ENCODE measurements around the gene FPGS. TPM values are rescaled to one million over a fixed set of nuclear protein-coding genes. Genes with fewer than 3 reads are reported as not detected.

Gene FPGS
- total and polyA plus RNA-seq, 4 donors, result 20.4 to 61.1 (median 42.7) TPM

DNA sequence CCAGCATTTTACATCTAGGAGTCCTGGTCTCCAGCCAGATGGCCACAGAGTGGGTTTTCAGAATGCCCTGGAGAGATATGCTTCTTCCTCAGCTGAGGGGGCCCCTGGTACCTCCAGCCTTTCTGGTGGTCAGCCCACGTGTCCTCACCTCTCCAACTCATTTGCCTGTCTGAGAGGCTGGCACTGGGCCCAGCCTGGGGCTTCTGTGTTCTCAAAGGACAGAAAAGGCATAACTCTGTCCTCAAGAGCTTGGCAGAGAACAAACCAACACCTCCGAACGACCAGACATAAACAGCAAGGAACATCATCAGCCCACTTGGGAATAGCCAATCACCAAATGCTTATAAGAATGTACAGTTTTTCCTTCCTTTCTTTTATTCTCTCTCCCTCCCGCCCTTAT, 34.7 kb downstream of the FPGS start:
- Histone ChIP-seq H3K4me3 (ENCODE audit: low read depth in 1 of 3, low read length in 3 of 3) (no peak overlapping the region), H3K27me3 (ENCODE audit: control insufficient read depth in 4 of 4, insufficient read depth in 4 of 4, low read length in 3 of 4) (no peaks in the 10 kb centered on the region), H3K27ac (ENCODE audit: low read depth in 1 of 2, low read length in 2 of 2) (peak overlapping the region in 1 of 2 donors; percentile 91), H3K9me3 (ENCODE audit: control insufficient read depth in 4 of 4, low read length in 3 of 4) (no peaks in the 10 kb centered on the region), H3K4me1 (ENCODE audit: control insufficient read depth in 4 of 4, insufficient read depth in 4 of 4, low read length in 3 of 4) (peaks cover 13 to 23% (median 15%) of the 10 kb centered on the region in 4 donors), H3K9ac (ENCODE audit: low read depth in 1 of 2, low read length in 2 of 2) (no peak overlapping the region), H3K36me3 (ENCODE audit: control insufficient read depth in 4 of 4, insufficient read depth in 3 of 4, low read depth in 1 of 4, low read length in 3 of 4) (no peaks in the 10 kb centered on the region)
- TF ChIP-seq HNF4G (IDR thresholded peaks at IDR 0.05), result no peak
- no peak for TF ChIP-seq RXRA (IDR thresholded peaks at IDR 0.05)
- TF ChIP-seq FOXA1 (IDR thresholded peaks at IDR 0.05), result no peak
- no peak for TF ChIP-seq TAF1 (conservative IDR thresholded peaks at IDR 0.05)
- TF ChIP-seq SP1 (IDR thresholded peaks at IDR 0.05), result no peak
- TF ChIP-seq, protein P1, sequence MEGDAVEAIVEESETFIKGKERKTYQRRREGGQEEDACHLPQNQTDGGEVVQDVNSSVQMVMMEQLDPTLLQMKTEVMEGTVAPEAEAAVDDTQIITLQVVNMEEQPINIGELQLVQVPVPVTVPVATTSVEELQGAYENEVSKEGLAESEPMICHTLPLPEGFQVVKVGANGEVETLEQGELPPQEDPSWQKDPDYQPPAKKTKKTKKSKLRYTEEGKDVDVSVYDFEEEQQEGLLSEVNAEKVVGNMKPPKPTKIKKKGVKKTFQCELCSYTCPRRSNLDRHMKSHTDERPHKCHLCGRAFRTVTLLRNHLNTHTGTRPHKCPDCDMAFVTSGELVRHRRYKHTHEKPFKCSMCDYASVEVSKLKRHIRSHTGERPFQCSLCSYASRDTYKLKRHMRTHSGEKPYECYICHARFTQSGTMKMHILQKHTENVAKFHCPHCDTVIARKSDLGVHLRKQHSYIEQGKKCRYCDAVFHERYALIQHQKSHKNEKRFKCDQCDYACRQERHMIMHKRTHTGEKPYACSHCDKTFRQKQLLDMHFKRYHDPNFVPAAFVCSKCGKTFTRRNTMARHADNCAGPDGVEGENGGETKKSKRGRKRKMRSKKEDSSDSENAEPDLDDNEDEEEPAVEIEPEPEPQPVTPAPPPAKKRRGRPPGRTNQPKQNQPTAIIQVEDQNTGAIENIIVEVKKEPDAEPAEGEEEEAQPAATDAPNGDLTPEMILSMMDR (IDR thresholded peaks at IDR 0.05; ENCODE audit: low read depth, low read length, missing input control), result no peak
- no peak for TF ChIP-seq EGR1 (IDR thresholded peaks at IDR 0.05; ENCODE audit: low read depth in 2 of 2)
- TF ChIP-seq JUND (IDR thresholded peaks at IDR 0.05), result no peak
- no peak for TF ChIP-seq HNF4A (conservative IDR thresholded peaks at IDR 0.05)
- TF ChIP-seq RAD21 (IDR thresholded peaks at IDR 0.05), result no peak
- TF ChIP-seq, protein P2, sequence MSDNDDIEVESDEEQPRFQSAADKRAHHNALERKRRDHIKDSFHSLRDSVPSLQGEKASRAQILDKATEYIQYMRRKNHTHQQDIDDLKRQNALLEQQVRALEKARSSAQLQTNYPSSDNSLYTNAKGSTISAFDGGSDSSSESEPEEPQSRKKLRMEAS (IDR thresholded peaks at IDR 0.05), result no peak
- WGBS, result 76% methylated on average over 4 of the region's 4 CpGs
- no peak for DNase-seq (ENCODE audit: low spot score)

DNA sequence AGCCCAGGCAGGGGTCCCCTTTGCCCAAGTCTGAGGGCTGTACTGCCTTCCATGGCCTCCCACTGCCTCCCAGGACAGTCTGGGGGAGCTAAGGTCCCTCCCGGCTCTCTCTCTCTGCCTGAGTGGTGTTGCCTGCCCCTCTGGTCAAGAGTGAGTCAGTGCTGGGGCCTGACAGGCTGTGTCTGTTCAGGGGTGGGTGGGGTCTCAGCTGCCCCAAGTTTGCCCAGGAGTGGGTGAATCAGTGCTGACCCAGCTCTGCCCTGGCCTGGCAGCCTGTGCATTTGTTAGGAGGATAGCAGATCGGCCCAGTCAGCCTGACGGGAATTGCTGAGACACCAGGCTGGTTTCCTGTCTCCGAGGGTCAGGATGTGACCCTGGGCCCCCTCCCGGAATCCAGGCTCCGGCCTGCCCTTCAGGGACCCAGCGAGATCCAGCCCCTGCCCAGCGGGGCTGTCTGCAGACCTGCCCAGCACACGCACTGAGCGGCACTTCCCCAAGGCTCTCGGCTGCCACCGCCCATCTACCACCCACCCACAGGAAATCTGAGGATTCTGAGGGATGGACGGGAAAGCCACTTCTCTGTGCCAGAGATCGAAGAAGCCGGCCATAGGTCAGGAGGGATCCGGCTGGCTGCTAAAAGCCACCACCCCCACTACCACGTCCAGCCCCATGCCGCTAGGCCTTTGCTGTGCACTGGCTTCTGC, 35.8 kb downstream of the FPGS start:
- TF ChIP-seq NR2F2 (IDR thresholded peaks at IDR 0.05) (peak; percentile 98), RXRA (IDR thresholded peaks at IDR 0.05) (peak; percentile 82 to 88), HNF4G (IDR thresholded peaks at IDR 0.05) (no peak), RAD21 (IDR thresholded peaks at IDR 0.05) (peak; percentile 27 to 41), TAF1 (conservative IDR thresholded peaks at IDR 0.05) (peak; percentile 42), FOXA2 (IDR thresholded peaks at IDR 0.05) (no peak), GABPA (IDR thresholded peaks at IDR 0.05 in 1 of 2, conservative IDR thresholded peaks at IDR 0.05 in 1 of 2) (peak in 1 of 2 donors; percentile 61), YY1 (IDR thresholded peaks at IDR 0.05) (peak; percentile 92), JUND (IDR thresholded peaks at IDR 0.05) (peak in 1 of 2 donors; percentile 31), SP1 (IDR thresholded peaks at IDR 0.05) (peak; percentile 93), HNF4A (conservative IDR thresholded peaks at IDR 0.05) (peak; percentile 53 to 65), EGR1 (IDR thresholded peaks at IDR 0.05; ENCODE audit: low read depth in 2 of 2) (peak in 1 of 2 donors; percentile 43), FOXA1 (IDR thresholded peaks at IDR 0.05) (no peak)
- TF ChIP-seq, protein P1 (IDR thresholded peaks at IDR 0.05; ENCODE audit: low read depth, low read length, missing input control), result no peak
- TF ChIP-seq, protein P2 (IDR thresholded peaks at IDR 0.05), result peak; percentile 64
- TF ChIP-seq, protein P3, sequence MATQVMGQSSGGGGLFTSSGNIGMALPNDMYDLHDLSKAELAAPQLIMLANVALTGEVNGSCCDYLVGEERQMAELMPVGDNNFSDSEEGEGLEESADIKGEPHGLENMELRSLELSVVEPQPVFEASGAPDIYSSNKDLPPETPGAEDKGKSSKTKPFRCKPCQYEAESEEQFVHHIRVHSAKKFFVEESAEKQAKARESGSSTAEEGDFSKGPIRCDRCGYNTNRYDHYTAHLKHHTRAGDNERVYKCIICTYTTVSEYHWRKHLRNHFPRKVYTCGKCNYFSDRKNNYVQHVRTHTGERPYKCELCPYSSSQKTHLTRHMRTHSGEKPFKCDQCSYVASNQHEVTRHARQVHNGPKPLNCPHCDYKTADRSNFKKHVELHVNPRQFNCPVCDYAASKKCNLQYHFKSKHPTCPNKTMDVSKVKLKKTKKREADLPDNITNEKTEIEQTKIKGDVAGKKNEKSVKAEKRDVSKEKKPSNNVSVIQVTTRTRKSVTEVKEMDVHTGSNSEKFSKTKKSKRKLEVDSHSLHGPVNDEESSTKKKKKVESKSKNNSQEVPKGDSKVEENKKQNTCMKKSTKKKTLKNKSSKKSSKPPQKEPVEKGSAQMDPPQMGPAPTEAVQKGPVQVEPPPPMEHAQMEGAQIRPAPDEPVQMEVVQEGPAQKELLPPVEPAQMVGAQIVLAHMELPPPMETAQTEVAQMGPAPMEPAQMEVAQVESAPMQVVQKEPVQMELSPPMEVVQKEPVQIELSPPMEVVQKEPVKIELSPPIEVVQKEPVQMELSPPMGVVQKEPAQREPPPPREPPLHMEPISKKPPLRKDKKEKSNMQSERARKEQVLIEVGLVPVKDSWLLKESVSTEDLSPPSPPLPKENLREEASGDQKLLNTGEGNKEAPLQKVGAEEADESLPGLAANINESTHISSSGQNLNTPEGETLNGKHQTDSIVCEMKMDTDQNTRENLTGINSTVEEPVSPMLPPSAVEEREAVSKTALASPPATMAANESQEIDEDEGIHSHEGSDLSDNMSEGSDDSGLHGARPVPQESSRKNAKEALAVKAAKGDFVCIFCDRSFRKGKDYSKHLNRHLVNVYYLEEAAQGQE (IDR thresholded peaks at IDR 0.05), result peak; percentile 73
- TF ChIP-seq, protein P4, sequence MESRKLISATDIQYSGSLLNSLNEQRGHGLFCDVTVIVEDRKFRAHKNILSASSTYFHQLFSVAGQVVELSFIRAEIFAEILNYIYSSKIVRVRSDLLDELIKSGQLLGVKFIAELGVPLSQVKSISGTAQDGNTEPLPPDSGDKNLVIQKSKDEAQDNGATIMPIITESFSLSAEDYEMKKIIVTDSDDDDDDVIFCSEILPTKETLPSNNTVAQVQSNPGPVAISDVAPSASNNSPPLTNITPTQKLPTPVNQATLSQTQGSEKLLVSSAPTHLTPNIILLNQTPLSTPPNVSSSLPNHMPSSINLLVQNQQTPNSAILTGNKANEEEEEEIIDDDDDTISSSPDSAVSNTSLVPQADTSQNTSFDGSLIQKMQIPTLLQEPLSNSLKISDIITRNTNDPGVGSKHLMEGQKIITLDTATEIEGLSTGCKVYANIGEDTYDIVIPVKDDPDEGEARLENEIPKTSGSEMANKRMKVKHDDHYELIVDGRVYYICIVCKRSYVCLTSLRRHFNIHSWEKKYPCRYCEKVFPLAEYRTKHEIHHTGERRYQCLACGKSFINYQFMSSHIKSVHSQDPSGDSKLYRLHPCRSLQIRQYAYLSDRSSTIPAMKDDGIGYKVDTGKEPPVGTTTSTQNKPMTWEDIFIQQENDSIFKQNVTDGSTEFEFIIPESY (IDR thresholded peaks at IDR 0.05), result peak; percentile 28
- TF ChIP-seq, protein P5, sequence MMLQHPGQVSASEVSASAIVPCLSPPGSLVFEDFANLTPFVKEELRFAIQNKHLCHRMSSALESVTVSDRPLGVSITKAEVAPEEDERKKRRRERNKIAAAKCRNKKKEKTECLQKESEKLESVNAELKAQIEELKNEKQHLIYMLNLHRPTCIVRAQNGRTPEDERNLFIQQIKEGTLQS (IDR thresholded peaks at IDR 0.05), result no peak
- Histone ChIP-seq H3K27me3 (ENCODE audit: control insufficient read depth in 4 of 4, insufficient read depth in 4 of 4, low read length in 3 of 4) (no peaks in the 10 kb centered on the region), H3K27ac (ENCODE audit: low read depth in 1 of 2, low read length in 2 of 2) (peak overlapping the region; percentile 66 to 91), H3K4me1 (ENCODE audit: control insufficient read depth in 4 of 4, insufficient read depth in 4 of 4, low read length in 3 of 4) (peaks cover 13 to 23% (median 15%) of the 10 kb centered on the region in 4 donors), H3K9ac (ENCODE audit: low read depth in 1 of 2, low read length in 2 of 2) (peak overlapping the region in 1 of 2 donors; percentile 9), H3K9me3 (ENCODE audit: control insufficient read depth in 4 of 4, low read length in 3 of 4) (no peaks in the 10 kb centered on the region), H3K4me3 (ENCODE audit: low read depth in 1 of 3, low read length in 3 of 3) (peak overlapping the region in 1 of 3 donors; percentile 7), H3K36me3 (ENCODE audit: control insufficient read depth in 4 of 4, insufficient read depth in 3 of 4, low read depth in 1 of 4, low read length in 3 of 4) (no peaks in the 10 kb centered on the region)
- WGBS, result 18% methylated on average over 18 of the region's 18 CpGs
- DNase-seq (ENCODE audit: low spot score), result no peak

Data from liver (tissue), 9 donors.